Activated CD4-positive, CD25-positive, alpha-beta regulatory T cell treated with anti-CD3 and anti-CD28 coated beads, Interleukin-2, amount 50 U/mL, for 24 hours (primary cell): ENCODE results near the gene ZBTB33.
A peak's percentile ranks its signal among the peaks of the same experiment; 100 is the strongest.

Experiments used
- ATAC-seq, 2 donors: fragments of 150-1000 bp; cut with Tn5 transposase; one replicate each; pipeline ENCODE4 v1.10.0; 2021; ENCODE audit warnings: mild to moderate bottlenecking in 1 of 2, moderate library complexity in 1 of 2

The ZBTB33 gene, protein sequence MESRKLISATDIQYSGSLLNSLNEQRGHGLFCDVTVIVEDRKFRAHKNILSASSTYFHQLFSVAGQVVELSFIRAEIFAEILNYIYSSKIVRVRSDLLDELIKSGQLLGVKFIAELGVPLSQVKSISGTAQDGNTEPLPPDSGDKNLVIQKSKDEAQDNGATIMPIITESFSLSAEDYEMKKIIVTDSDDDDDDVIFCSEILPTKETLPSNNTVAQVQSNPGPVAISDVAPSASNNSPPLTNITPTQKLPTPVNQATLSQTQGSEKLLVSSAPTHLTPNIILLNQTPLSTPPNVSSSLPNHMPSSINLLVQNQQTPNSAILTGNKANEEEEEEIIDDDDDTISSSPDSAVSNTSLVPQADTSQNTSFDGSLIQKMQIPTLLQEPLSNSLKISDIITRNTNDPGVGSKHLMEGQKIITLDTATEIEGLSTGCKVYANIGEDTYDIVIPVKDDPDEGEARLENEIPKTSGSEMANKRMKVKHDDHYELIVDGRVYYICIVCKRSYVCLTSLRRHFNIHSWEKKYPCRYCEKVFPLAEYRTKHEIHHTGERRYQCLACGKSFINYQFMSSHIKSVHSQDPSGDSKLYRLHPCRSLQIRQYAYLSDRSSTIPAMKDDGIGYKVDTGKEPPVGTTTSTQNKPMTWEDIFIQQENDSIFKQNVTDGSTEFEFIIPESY

GRCh38 chrX:120250522-120251271 is at the start of gene ZBTB33:
Gene ZBTB33 (plus strand): TSS chrX:120250812. CDS start chrX:120253416, 2,604 bp downstream.
- ATAC-seq = peak; percentile 99 to 100

DNA sequence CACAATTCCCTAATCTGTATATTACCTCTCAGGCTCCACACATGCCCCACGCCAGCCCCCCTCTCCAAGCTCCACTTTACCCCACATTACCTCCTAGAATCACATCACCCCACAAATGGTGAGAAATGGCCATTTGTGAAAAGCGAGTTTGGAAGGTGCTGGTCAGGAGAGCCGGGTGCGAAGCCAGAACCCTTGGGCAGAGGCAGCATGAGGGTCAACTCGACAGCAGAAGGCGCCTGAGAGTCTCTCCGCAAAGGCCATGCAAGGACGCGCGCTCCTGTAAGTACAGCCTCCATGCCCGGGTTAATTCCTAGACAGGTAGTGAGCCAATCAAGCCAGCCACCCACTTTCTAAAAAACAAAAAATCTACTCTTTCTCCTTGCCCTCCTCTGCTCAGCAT is 49.8 kb upstream of the ZBTB33 start:
- ATAC-seq = no peak

DNA sequence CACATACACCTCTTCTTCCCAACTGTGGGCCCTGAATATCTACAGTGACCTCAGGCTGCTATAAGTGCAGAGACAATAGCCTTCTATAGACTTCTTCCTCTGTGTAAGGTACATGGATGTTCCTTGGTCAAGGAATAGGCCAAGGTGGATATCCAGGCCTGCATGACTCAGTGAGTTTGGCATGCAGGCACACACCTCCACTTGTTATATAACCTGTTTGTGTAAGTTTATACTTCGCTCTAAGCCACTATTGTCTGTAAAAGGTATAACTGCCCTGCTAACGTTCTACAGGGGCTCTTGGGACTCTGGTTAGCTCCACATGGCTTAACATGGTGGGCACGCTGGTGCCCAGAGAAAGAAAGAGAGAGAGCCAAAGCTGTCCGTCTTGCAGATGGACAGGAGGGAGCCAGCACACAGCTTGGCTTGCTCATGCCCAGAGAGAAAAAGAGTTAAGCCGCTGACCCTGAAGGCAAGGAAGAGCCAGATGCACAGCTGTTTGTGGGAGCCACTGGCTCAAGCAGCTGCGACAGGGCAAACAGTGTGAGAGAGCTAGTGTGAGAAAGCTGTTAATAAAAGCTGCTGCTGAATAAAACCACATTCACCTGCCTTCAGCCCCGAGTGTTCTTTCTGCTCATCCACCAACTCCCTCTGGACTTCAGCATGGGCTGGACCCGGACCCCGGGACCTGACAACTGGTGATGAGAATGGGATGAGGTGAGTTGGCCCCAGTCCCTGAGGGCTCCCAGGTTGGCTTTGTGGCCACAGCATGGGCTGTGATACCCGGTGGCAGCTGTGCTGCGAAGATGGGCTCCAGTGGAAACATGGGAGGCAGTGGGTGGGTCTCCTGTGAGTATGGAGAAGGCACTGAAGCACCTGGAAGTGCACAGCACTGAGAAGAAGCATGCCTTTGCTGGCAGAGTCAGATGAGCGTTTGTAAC is 44.5 kb upstream of the ZBTB33 start:
- no peak for ATAC-seq

DNA sequence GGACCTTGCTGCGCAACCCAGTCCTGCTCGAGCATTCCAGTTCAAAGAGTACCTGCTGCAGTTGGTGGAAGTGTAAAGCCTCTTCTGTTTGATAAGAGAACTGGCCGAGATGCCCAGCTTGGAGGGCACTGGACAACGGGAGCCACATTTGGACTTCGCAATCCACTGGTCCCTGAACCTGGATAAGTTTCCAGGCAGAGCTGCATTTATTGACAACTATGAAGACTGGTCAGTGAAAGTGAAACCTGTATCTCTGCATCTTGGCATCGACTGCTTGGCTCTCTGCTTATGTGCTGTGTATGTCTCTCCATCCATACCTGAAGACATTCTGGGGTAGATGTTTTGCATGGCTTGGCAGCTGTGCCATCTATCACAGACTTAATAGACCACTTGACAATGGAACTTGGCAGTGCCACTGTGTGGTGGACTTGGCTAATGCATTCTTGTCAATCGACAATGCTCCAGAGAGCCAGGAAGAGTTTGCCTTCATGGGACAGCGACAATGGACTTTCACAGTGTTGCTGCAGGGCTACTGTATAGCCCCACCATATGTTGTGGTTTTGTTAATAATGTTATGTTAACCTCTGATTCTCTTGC is 43.5 kb upstream of the ZBTB33 start:
- no peak for ATAC-seq

- ATAC-seq = peak; percentile 32 to 45
Measured at GRCh38 chrX:120213438-120214265, 37.0 kb upstream of the ZBTB33 start.

DNA sequence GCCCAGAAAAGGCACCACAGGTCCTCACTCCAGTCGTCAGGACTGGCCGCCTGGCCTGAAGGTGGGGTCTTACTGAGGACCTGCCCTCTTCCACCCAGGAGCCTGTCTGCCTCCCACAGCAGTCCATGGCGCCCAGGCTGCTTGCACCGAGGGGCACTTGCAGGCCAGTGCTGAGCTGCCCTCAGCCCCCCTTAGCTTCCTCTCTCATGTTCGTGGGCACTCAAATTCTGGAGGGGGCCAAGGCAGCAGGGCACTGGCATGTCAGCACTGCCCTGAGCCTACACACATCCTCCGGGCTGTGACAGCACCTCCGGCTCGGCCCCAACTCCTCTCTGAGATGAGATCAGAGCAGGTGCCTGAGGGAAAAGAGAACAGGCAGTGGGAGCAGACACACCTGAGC is 27.2 kb upstream of the ZBTB33 start:
- no peak for ATAC-seq

GRCh38 chrX:120224388-120224787 is 26.2 kb upstream of the ZBTB33 start:
- no peak for ATAC-seq

DNA sequence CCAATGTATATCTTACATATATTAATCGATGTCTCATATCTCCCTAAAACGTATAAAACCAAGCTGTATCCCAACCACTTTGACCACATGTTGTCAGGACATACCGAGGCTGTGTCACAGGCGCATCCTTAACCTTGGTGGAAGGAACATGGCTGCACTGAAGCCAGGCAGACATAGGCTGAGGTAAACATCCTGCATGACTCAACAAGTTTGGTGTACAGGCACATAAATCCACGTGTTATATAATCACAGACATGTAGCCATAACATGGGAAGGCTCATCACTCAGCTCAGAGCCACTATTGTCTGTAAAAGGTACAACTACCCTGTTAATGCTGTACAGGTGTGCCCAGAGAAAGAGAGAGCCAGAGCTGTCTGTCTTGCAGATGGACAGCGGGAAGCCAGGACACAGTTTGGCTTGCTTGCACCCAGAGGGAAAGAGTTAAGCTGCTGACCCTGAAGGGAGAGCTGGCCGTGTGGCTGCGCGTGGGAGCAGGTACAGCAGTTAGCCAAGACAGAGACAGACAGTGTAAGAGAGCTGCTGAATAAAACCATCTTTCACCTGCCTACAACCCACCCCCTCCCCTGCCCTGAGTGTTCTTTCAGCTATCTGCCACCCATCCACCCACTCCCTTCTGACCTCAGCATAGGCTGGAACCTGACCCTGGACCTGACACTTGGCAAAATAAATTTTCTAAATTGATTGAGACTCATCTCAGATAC is 22.3 kb upstream of the ZBTB33 start:
- no peak for ATAC-seq

DNA sequence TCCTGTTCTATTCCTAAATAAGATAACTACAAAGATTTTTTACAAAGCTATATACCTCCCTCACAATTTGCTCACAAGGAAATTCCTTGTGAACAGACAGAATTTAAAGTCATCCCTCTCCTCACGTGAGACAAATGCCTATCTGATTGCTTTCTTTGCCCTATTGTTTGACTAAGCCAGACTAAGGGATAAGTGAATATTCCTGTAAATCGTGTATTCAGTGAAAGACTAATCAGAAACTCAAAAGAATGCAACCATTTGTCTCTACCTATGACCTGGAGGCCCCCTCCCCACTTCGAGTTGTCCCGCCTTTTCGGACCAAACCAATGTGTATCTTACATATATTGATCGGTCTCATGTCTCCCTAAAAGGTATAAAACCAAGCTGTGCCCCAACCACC is 15.3 kb upstream of the ZBTB33 start:
- no peak for ATAC-seq

DNA sequence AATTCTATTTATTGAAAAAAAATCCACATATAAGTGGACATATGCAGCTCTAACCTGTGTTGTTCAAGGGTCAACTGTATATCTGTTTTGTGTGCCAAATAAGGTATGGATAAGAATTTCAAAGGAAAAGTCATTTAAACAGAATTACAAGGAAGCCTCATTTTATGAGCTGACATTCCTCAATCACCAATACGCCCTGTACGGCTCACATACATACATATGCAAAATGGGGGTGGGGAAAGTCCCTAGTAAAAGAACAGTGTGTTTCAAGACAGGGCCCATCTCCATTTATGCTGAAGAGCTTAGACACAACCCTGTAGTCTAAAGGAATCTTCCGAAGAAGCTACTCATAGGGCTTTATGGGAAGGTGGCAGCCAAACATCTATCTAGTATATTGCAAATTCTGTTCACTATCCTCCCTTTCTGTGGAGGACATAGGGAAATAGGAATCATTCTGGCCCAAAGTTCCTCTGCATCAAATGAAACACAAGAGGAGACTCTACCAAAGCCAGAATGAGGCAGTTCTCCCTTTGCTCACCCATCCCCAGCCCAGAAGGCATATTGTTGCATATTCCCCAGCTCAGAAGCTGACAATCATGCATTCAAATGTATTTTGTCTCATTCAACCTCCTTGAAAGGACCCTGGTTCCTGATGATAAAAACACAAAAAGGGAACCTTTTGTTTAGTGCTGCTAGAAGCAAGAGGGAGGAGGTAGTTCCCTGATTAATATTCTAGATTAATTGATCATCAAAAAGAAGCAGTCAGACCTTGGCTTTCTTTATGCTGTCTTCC is 13.7 kb upstream of the ZBTB33 start:
- no peak for ATAC-seq

DNA sequence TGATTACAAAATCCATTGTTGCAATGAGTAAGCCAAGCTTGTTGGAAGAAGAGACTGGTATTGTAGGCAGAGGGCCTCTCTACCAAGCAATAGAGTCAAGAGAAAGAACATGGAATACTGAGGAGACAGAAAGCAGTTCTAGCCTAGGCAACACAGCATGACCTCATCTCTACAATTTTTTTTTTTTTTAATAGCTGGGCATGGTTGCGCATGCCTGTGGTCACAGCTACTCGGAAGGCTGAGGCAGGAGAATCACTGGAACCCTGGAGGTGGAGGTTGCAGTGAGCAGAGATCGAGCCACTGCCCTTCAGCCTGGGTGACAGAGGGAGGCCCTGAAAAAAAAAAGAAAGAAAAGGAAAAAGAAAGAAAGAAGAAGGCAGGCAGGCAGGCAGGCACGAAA is 11.7 kb upstream of the ZBTB33 start:
- ATAC-seq = no peak

DNA sequence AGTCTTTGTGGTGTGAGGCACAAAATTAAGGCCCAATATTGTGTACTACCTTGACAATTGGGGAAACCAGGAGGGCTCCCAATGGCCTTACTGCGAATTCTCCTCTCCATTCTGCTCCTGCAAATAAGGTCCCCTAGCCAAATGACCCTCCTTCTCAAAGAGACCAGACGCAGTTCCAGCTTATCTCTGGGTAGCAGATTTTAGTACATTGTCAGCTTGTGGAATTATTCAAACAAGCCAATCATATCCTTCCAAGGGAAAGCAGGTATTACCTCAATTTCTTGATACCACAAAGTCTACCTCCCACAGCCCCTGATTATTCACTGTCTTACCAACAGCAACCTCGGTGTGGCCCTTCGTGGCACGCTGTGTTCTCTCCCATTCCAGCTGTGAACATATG is 7.8 kb upstream of the ZBTB33 start:
- no peak for ATAC-seq

DNA sequence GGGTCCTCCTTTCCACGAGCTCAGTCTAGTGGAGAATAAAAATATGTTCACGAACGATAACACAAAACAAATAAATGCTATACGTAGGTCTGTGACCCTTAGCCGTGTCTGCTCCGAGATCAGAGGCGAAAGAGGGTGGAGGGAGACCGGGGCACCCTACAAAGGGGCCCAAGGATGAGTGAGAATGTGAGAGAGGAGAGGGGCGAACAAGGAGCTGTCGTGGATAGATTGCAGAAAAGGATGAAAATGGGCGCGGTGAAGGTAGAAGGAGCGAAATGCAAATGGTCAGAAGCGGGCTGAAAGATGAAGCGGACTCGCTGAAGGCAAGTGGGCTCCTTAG is 6.2 kb upstream of the ZBTB33 start:
- ATAC-seq = no peak

DNA sequence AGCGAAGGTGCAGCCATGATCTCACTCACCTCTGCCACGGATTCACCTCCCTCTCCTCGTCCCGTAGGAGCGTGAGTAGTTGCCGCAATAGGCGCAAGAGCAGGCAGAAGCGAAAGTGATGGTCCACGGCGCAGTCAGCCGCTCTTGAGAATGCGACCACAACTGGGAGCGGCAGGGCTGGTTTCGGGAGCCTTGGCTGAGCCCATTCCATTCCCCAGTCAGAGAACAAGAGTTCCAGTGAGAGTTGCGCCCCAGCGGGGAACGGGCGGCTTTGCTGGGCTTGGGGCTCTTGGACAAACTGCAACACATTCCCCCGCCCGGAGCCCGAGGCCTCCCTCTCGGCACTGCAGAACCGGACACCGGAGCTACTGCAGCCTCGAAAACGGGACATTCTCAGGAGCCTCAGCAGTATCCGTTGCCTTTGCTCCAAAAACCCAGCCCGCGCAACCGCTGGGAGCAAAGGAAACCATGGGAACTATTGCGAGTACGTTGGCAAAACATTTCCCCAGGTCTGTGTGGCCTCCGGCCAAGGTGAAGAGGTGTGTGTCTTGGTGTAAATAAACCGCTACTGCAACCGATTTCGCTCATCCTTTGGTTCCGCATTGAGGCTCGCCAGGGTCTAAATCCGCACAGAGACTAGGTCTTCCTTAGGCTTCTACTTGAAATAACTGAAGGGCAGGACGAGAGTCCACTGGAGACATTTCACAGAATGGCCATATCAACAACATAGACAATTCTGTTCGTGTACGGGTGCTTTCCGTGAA is 5.7 kb upstream of the ZBTB33 start:
- peak; percentile 85 to 87 for ATAC-seq

- no peak for ATAC-seq
Measured at GRCh38 chrX:120251471-120252011, 929 bp downstream of the ZBTB33 start.

GRCh38 chrX:120253784-120254183 is 3.2 kb downstream of the ZBTB33 start:
- ATAC-seq = no peak

- ATAC-seq = no peak
Measured at GRCh38 chrX:120260369-120260768, 9.8 kb downstream of the ZBTB33 start.
